ENCODE measurements around the gene NHERF1. TPM values are rescaled to one million over a fixed set of nuclear protein-coding genes. Genes with fewer than 3 reads are reported as not detected.

Gene NHERF1
- total and polyA plus RNA-seq, 2 of the 13 experiments (the other 11 are each of a cell fraction or from before 2014, with no cell fraction given): 169 to 269 TPM

- TF ChIP-seq KAT7 (CRISPR knock-in tag; IDR thresholded peaks at IDR 0.05; ENCODE audit: borderline replicate concordance) (no peak), ZNF335 (CRISPR knock-in tag; IDR thresholded peaks at IDR 0.05) (no peak), ZKSCAN8 (CRISPR knock-in tag; IDR thresholded peaks at IDR 0.05; ENCODE audit: borderline replicate concordance) (peak; percentile 63; the same call in 1 of the 2 replicates), SMC3 (IDR thresholded peaks at IDR 0.05; ENCODE audit: low read length) (no peak; the same call in 1 of the 2 replicates), ARHGAP35 (CRISPR knock-in tag; IDR thresholded peaks at IDR 0.05; ENCODE audit: borderline replicate concordance) (no peak; the same call in 1 of the 2 replicates), ZNF484 (CRISPR knock-in tag; IDR thresholded peaks at IDR 0.05; ENCODE audit: borderline replicate concordance, low read depth) (0 out of 2 replicates have a peak, but pooled peaks have one; percentile 52), ZNF280D (CRISPR knock-in tag; IDR thresholded peaks at IDR 0.05) (no peak; the same call in 1 of the 2 replicates), U2AF1 (optimal IDR thresholded peaks at IDR 0.05; ENCODE audit: low read depth, low read length) (peak; percentile 81), STAG1 (CRISPR knock-in tag; IDR thresholded peaks at IDR 0.05) (peak; percentile 70), KAT8 (CRISPR knock-in tag; IDR thresholded peaks at IDR 0.05) (peak; percentile 74; the same call in 1 of the 2 replicates), NFKBIZ (CRISPR knock-in tag; IDR thresholded peaks at IDR 0.05) (peak; percentile 80), BCL6 (CRISPR knock-in tag; IDR thresholded peaks at IDR 0.05) (peak; percentile 67; the same call in 1 of the 2 replicates), TFE3 (CRISPR knock-in tag; IDR thresholded peaks at IDR 0.05) (peak; percentile 82), ZSCAN20 (CRISPR knock-in tag; IDR thresholded peaks at IDR 0.05; ENCODE audit: borderline replicate concordance) (no peak), ZBTB2 (CRISPR knock-in tag; IDR thresholded peaks at IDR 0.05; ENCODE audit: low read depth) (no peak; the same call in 1 of the 2 replicates), ZFX (CRISPR knock-in tag; IDR thresholded peaks at IDR 0.05; ENCODE audit: low read depth) (peak; percentile 84), ZNF367 (CRISPR knock-in tag; IDR thresholded peaks at IDR 0.05; ENCODE audit: borderline replicate concordance) (0 out of 2 replicates have a peak, but pooled peaks have one; percentile 11), SIN3A (IDR thresholded peaks at IDR 0.05; ENCODE audit: borderline replicate concordance, low read depth, low read length) (peak; percentile 94; the same call in 1 of the 2 replicates), ZNF678 (CRISPR knock-in tag; IDR thresholded peaks at IDR 0.05) (no peak), ZNF136 (CRISPR knock-in tag; IDR thresholded peaks at IDR 0.05; ENCODE audit: low read depth) (peak; percentile 90; the same call in 1 of the 2 replicates), ZNF839 (CRISPR knock-in tag; IDR thresholded peaks at IDR 0.05; ENCODE audit: borderline replicate concordance) (peak; percentile 32; the same call in 1 of the 2 replicates), SRY (CRISPR knock-in tag; IDR thresholded peaks at IDR 0.05) (peak; percentile 44; the same call in 1 of the 2 replicates)
- TF ChIP-seq, protein P1, sequence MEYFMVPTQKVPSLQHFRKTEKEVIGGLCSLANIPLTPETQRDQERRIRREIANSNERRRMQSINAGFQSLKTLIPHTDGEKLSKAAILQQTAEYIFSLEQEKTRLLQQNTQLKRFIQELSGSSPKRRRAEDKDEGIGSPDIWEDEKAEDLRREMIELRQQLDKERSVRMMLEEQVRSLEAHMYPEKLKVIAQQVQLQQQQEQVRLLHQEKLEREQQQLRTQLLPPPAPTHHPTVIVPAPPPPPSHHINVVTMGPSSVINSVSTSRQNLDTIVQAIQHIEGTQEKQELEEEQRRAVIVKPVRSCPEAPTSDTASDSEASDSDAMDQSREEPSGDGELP (IDR thresholded peaks at IDR 0.05; ENCODE audit: borderline replicate concordance, low read depth): peak; percentile 91
Measured at GRCh38 chr17:74736513-74737298, 11.7 kb upstream of the NHERF1 start, which contains the start of gene RAB37 (continued).
